Measurements from ENCODE around the gene MLH3.

MLH3 gene

GRCh38 chr14:75054421-75054820 is 3.2 kb upstream of the MLH3 start:
- TF ChIP-seq CTCF (conservative IDR thresholded peaks at IDR 0.05) (no peak), ZFX (IDR thresholded peaks at IDR 0.05) (no peak)
- H3K27ac ChIP-seq: no peak overlapping the region

GRCh38 chr14:75053396-75054291 is 2.4 kb upstream of the MLH3 start:
- no peak overlapping the region for H3K27ac ChIP-seq

GRCh38 chr14:75051556-75051899 is 261 bp upstream of the MLH3 start:
- TF ChIP-seq ZFX (IDR thresholded peaks at IDR 0.05): no peak
- no peak for TF ChIP-seq CTCF (conservative IDR thresholded peaks at IDR 0.05)
- H3K27ac ChIP-seq: peak overlapping the region; percentile 84

More at GRCh38 chr14:75053396-75054291, 2.4 kb upstream of the MLH3 start:
- TF ChIP-seq CTCF (conservative IDR thresholded peaks at IDR 0.05): no peak
- TF ChIP-seq ZFX (IDR thresholded peaks at IDR 0.05): no peak

GRCh38 chr14:75049731-75050201 is 1.5 kb downstream of the MLH3 start:
- TF ChIP-seq ZFX (IDR thresholded peaks at IDR 0.05) (no peak), CTCF (conservative IDR thresholded peaks at IDR 0.05) (no peak)
- no peak overlapping the region for H3K27ac ChIP-seq

GRCh38 chr14:75049136-75049535 is 2.1 kb downstream of the MLH3 start:
- TF ChIP-seq CTCF (conservative IDR thresholded peaks at IDR 0.05): no peak
- H3K27ac ChIP-seq: no peak overlapping the region

GRCh38 chr14:75048101-75048500 is 3.2 kb downstream of the MLH3 start:
- TF ChIP-seq CTCF (conservative IDR thresholded peaks at IDR 0.05) (no peak), ZFX (IDR thresholded peaks at IDR 0.05) (no peak)
- no peak overlapping the region for H3K27ac ChIP-seq

GRCh38 chr14:75047506-75047905 is 3.8 kb downstream of the MLH3 start:
- no peak overlapping the region for H3K27ac ChIP-seq

More at GRCh38 chr14:75047506-75047905, 3.8 kb downstream of the MLH3 start:
- no peak for TF ChIP-seq ZFX (IDR thresholded peaks at IDR 0.05)
- no peak for TF ChIP-seq CTCF (conservative IDR thresholded peaks at IDR 0.05)
